NCI-H526 treated with DMSO at 0.1 percent for 48 hours (cell line): ENCODE results near the gene PIK3R1.

Source experiments
- DNase-seq: peaks from one replicate; lab custom pipeline; 2025; lab: John Stamatoyannopoulos, UW

The PIK3R1 gene

GRCh38 chr5:68296895-68297294, 81.3 kb downstream of the PIK3R1 start:
- DNase-seq, result no peak

- DNase-seq, result no peak
Measured at GRCh38 chr5:68297656-68298055, 82.1 kb downstream of the PIK3R1 start.

- DNase-seq, result no peak
Measured at GRCh38 chr5:68298479-68298878, 82.9 kb downstream of the PIK3R1 start.

GRCh38 chr5:68299105-68299504, 83.5 kb downstream of the PIK3R1 start:
- no peak for DNase-seq

GRCh38 chr5:68299575-68299974, 84.0 kb downstream of the PIK3R1 start:
- no peak for DNase-seq

- no peak for DNase-seq
Measured at GRCh38 chr5:68303038-68303738, 87.6 kb downstream of the PIK3R1 start.

GRCh38 chr5:68303754-68304420, 88.3 kb downstream of the PIK3R1 start:
- DNase-seq, result no peak

GRCh38 chr5:68304421-68305052, 89.0 kb downstream of the PIK3R1 start:
- DNase-seq, result no peak

- no peak for DNase-seq
Measured at GRCh38 chr5:68305223-68305870, 89.8 kb downstream of the PIK3R1 start.

GRCh38 chr5:68306361-68307014, 90.9 kb downstream of the PIK3R1 start:
- DNase-seq, result no peak

- no peak for DNase-seq
Measured at GRCh38 chr5:68313336-68313735, 97.8 kb downstream of the PIK3R1 start.

GRCh38 chr5:68314465-68314864, 98.9 kb downstream of the PIK3R1 start:
- no peak for DNase-seq

- DNase-seq, result no peak
Measured at GRCh38 chr5:68315679-68316271, 100.2 kb downstream of the PIK3R1 start.

- DNase-seq, result no peak
Measured at GRCh38 chr5:68316469-68316868, 100.9 kb downstream of the PIK3R1 start.

- DNase-seq, result no peak
Measured at GRCh38 chr5:68317646-68318045, 102.1 kb downstream of the PIK3R1 start.

- DNase-seq, result no peak
Measured at GRCh38 chr5:68318955-68319705, 103.6 kb downstream of the PIK3R1 start.

- no peak for DNase-seq
Measured at GRCh38 chr5:68319706-68320412, 104.3 kb downstream of the PIK3R1 start.

- DNase-seq, result no peak
Measured at GRCh38 chr5:68320413-68320986, 104.9 kb downstream of the PIK3R1 start.

GRCh38 chr5:68325065-68325580, 109.6 kb downstream of the PIK3R1 start:
- DNase-seq, result no peak
